Glutamatergic neuron (in vitro differentiated cells): ENCODE measurements around the gene TMEM59L. TPM values are rescaled to one million over a fixed set of nuclear protein-coding genes. Genes with fewer than 3 reads are reported as not detected.

ENCODE experiments used
- DNase-seq: peaks from one replicate; pipeline ENCODE4 v3.0.0; 2022
- H3K27ac Mint-ChIP-seq: one replicate; pipeline ENCODE4 v1.8.0; 2020; ENCODE audit warnings: mild to moderate bottlenecking, mixed read lengths, inconsistent platforms; ENCODE audit not compliant: unreplicated experiment
- H3K27me3 Mint-ChIP-seq: one replicate; pipeline ENCODE4 v1.8.0; 2020; ENCODE audit warnings: mild to moderate bottlenecking, moderate library complexity, mixed read lengths, inconsistent platforms; ENCODE audit not compliant: unreplicated experiment
- H3K36me3 Mint-ChIP-seq: one replicate; pipeline ENCODE4 v1.8.0; 2020; ENCODE audit warnings: mild to moderate bottlenecking, mixed read lengths, inconsistent platforms; ENCODE audit not compliant: unreplicated experiment
- H3K4me1 Mint-ChIP-seq: one replicate; pipeline ENCODE4 v1.8.0; 2020; ENCODE audit warnings: mild to moderate bottlenecking, low read depth, mixed read lengths, inconsistent platforms; ENCODE audit not compliant: unreplicated experiment
- H3K4me3 Mint-ChIP-seq: one replicate; pipeline ENCODE4 v1.8.0; 2020; ENCODE audit warnings: mild to moderate bottlenecking, mixed read lengths, inconsistent platforms; ENCODE audit not compliant: unreplicated experiment
- H3K9me3 Mint-ChIP-seq: one replicate; pipeline ENCODE4 v1.8.0; 2020; ENCODE audit warnings: mild to moderate bottlenecking, moderate library complexity, mixed read lengths, inconsistent platforms; ENCODE audit not compliant: unreplicated experiment
- CTCF ChIP-seq: fragments of 200-600 bp; sonication (generic); IDR thresholded peaks from one replicate; pipeline ENCODE4 v1.5.0; 2021; ENCODE audit not compliant: partially characterized antibody, unreplicated experiment
- total RNA-seq: library from RNA; stranded (reverse); fragmentation: NEBNext Ultra II Directional; extraction: Animal tissue kit (Norgen Biotek cat#: 25700); gene quantifications from one replicate; pipeline ENCODE4 v1.2.1, GENCODE V29; 2021; ENCODE audit not compliant: unreplicated experiment

The TMEM59L gene
- total RNA-seq, 1 donor from 2014 or later = 92.3 TPM

DNA sequence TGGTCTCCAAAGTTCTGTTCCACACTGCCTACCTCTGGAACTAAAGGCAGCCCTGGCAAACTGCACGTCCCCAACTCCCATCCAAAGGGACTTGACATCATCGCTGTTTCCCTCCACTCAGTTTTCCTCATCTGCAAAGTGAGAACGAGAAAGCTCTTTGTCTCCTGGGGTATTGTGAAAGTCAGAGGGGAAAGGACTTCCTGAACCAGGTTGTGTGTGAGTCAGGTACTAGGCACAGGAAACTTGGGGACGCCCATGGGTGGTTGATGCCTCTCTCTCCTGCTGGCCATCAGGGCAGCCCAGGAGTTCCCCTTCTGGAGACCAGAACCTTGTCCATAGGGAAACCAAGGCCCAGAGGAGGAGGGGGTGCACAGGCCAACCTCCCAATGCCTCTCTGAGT is 10.8 kb upstream of the TMEM59L start:
- H3K4me3 Mint-ChIP-seq = no peak overlapping the region
- DNase-seq = no peak
- H3K9me3 Mint-ChIP-seq = peaks cover 5% of the 10 kb centered on the region
- no peak for TF ChIP-seq CTCF
- H3K27ac Mint-ChIP-seq = no peak overlapping the region
- peaks cover 9% of the 10 kb centered on the region for H3K4me1 Mint-ChIP-seq
- H3K36me3 Mint-ChIP-seq = peaks cover 4% of the 10 kb centered on the region
- peaks cover 12% of the 10 kb centered on the region for H3K27me3 Mint-ChIP-seq

GRCh38 chr19:18603255-18603957 is 9.3 kb upstream of the TMEM59L start:
- Mint-ChIP-seq H3K4me3 (peak overlapping the region; percentile 67), H3K36me3 (peaks cover 4% of the 10 kb centered on the region), H3K9me3 (peaks cover 5% of the 10 kb centered on the region), H3K4me1 (peaks cover 9% of the 10 kb centered on the region), H3K27ac (no peak overlapping the region), H3K27me3 (peaks cover 15% of the 10 kb centered on the region)
- DNase-seq = peak; percentile 45
- TF ChIP-seq CTCF = peak; percentile 31

GRCh38 chr19:18603958-18604819 is 8.5 kb upstream of the TMEM59L start:
- Mint-ChIP-seq H3K9me3 (peaks cover 8% of the 10 kb centered on the region), H3K27me3 (peaks cover 23% of the 10 kb centered on the region), H3K27ac (no peak overlapping the region), H3K4me1 (peaks cover 12% of the 10 kb centered on the region), H3K4me3 (peak overlapping the region; percentile 88), H3K36me3 (peaks cover 4% of the 10 kb centered on the region)
- no peak for TF ChIP-seq CTCF
- no peak for DNase-seq

DNA sequence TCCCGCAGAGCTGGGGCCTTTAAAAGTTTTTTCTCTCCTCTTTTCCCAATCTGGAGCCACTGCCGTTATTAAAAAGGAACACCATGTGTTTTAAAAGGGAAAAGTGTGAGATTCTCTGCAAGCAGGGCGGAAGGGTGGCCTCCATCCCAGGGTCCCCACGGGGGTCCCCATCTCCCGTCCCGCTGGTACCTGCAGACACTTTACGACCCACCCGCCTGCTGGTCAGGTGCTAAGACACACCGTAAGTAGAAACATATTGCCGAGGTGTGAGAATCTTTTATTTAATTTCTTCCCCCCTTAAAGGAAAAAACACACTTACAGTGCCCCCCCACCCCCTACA is 7.9 kb upstream of the TMEM59L start:
- no peak overlapping the region for H3K27ac Mint-ChIP-seq
- peaks cover 8% of the 10 kb centered on the region for H3K9me3 Mint-ChIP-seq
- H3K27me3 Mint-ChIP-seq = peaks cover 28% of the 10 kb centered on the region
- H3K4me1 Mint-ChIP-seq = peaks cover 12% of the 10 kb centered on the region
- no peak for TF ChIP-seq CTCF
- DNase-seq = no peak
- peaks cover 4% of the 10 kb centered on the region for H3K36me3 Mint-ChIP-seq
- peak overlapping the region; percentile 88 for H3K4me3 Mint-ChIP-seq

DNA sequence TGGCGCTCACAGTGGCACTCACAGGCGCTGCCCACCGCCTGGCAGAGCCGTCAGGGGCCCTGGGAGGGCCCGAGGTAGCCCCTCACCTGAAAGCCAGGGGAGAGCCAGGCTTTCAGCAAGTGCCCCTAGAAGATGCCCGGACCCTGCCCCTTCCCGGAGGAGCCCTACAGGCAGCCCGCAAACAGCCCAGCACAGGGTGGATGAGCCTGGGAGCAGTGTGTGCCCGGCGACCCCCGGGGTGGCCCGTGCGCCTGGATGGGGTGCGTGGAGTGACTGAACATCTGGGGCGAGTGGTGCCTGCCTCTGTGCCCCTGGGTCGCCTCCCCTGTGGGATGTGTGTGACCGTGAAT is 7.5 kb upstream of the TMEM59L start:
- Mint-ChIP-seq H3K27me3 (peaks cover 26% of the 10 kb centered on the region), H3K27ac (peak overlapping the region; percentile 91), H3K36me3 (peaks cover 4% of the 10 kb centered on the region), H3K4me1 (peaks cover 12% of the 10 kb centered on the region), H3K4me3 (peak overlapping the region; percentile 88), H3K9me3 (peaks cover 8% of the 10 kb centered on the region)
- DNase-seq = no peak
- no peak for TF ChIP-seq CTCF
